HG02852 (cell line): ENCODE measurements around the gene ST6GALNAC6.

Source experiments
- ATAC-seq: cut with Tn5 transposase; IDR thresholded peaks from one replicate; pipeline ENCODE4 v1.9.1; 2021; ENCODE audit warnings: mild to moderate bottlenecking, moderate library complexity; ENCODE audit not compliant: unreplicated experiment

ST6GALNAC6 gene

DNA sequence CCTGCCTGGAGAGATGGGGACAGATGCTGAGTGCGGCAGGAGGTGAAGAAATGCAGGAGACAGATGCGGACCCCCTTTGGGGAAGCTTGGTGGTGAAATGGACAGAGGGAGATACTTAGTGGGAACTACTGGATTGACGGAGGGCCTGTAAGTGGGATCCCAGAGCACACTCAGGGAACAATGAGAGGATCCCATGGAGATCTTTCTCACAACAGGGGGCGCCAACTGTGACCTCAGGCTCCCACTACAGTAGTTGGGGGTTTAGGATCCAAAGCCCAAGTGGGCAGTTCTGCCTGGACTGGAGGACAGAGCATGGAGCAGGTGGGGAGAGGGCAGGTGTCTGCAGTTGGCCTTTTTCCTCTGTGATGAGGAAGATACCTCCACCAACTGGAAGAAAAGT lies 34.8 kb upstream of the ST6GALNAC6 start:
- no peak for ATAC-seq

DNA sequence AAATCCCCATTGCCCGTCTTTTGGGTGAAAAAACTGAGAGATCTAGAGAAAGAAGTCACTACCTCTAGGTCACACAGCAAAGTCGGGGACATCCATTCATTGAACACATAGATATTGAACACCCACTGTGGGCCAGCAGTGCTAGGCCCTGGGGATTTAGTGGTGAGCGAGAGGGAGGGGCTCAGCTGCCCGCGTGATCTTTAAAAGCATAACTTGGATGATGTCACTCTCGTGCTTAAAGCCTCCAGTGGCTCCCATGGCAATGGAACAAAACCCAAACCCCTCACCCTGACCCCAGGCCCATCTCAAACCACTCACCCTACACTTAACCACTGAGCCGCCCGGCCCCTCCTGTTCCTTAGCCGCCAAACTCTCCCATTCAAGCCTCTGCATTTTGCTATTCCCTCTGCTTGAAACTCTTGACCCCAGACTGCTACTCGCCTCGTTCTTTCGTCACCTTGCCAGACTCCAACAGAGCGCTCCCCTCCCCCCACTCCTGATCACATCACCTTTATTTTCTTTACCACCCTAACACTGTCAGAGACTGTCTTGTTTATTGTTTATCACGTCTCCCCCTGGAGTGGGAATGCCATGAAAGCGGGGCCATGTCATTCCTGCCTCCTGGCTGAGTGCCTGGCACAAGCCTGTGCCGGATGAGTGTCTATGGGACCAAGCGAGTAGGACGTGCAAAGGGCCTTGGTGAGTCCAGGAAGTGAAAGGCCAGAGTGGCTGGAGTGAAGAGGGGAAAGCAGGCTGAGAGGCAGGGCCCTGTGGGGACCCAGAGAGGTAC lies 31.9 kb upstream of the ST6GALNAC6 start:
- ATAC-seq, result no peak

DNA sequence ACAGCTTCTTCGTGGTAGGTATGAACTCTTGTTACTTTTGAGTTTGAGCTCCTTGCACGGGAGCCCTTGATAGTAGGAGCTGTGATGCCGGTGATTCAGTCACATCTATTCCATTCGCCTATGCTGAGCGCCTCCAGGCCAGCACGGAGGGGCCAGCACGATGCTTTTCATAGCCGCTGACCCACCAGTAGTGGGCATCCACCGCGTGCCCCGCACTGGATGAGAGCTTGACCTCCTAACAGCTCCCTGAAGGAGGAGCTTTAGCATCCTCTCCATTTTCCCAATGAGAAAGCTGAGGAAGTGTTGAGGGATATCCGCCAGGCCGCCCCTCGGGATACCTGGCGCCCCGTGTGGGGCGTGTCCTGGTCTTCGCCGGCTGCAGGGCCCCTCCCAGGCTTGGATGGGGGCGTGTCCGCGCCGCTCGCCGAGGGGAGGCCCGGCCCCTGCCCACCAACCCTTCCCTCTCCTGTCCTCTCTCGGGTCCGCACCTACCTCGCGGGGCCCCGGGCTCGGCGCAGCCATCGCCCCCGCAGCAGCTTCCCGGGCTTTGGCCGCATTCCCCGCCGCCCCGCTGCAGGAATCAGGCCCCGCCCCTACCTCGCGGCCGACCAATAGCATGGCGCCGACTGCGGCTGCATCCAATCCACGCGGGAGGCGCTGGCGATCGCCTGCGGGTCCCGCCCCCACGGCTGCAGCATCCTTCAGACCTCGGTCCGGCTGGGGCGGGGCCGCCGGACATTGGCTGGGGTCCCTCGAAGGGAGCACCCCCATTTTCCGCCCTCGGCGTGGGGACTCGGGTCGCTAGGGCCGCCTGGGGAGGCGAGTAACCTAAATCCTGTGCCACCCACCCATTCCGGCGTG lies 31.1 kb upstream of the ST6GALNAC6 start, which contains the start of gene PIP5KL1:
Gene PIP5KL1, minus strand, starts transcription at position 547 of the 861 bp plus-strand sequence. Its CDS starts 25 bp downstream, at position 522.
- peak; percentile 83 for ATAC-seq

DNA sequence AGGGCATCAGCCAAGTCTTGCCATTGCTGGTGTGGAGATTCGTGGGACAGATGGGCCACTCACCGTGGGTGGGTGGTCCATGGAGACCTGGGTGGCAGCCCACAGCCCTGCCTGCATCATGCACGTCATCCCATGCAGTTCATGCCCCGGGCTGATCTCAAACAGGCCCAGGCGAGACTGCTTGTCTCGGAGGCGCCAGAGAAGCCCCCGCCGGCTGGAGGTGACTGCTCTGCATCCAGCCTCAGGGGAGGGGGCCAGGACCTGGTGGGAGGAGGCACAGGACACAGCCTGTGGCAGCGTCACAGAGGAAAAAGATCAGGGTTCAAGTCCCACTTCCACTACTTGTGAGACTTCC lies 30.2 kb upstream of the ST6GALNAC6 start:
- ATAC-seq, result no peak

DNA sequence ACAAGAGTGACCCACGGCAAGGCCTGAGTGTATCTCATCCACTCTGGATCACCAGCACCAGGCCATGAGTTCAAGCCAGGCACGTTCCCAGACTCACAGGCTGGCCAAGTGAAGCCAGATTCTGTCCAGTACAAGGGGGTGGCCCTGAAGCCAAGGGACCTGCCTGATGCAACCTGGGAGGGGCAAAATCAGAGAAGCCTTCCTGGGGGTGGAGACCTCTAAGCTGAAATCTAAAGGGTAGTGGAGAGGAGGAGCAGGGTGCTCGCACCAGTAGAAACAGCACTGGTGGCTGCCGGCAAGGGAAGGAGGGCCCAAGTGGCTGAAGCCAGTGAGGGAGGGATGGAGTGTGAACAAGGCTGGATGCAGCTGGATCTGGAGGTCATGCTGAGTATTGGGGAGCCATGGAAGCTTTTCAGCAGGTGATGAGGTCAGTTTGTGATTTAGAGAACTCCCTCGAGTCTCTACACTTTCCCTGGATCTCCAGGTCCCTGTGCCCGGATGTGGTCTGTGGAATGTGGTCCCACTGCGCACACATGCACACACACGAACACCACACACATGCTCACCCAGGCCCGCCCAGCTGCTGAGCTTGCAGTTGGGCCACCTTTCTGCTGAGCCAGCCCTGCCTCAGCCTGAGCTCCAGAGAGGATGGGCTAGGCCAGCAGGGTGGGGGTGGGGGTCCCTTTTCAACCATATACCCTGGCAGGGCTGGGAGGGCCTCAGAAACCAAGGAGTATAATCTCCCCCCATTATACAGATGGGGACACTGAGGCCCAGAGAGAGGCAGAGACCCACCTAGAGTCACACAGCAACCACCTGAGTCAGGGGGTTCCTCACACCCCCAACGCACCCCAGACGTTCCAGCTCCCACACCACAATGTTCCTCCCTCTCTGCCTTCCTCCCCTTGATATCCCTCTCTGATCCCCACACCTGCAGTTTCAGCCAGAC lies 29.5 kb upstream of the ST6GALNAC6 start:
- ATAC-seq, result no peak

DNA sequence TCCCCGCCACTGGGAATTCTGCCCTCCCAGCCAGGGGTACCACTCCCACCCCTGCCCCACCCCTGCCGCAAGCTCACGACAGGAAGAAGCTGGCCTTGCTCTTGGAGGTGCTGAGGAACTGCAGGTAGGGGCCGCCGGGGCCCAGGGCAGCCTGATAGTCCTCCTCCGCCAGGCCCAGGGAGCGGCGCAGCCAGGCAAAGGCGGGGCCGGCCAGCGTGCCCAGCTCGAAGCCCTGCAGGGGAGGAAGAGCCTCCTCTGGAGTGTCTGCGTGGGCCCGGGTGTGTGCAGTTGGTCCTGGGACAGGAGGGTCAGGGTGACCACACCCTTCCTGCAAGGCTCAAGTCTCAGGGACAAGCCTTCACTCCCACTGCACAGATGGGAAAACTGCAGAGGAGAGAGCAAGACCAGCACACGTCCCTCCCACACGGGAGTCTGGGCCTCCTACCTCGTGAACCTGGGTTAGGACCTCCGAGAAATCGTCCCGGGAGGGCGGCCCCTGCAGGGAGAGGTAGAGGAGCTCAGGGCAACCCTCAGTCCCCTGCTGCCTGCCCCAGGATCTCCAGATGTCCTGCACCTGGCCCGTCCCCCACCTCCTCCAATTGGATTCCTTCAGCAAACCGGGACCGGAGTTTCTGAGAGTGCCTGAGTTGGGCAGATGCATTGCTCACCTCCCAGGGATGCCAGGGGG lies 28.7 kb upstream of the ST6GALNAC6 start:
- ATAC-seq, result no peak

DNA sequence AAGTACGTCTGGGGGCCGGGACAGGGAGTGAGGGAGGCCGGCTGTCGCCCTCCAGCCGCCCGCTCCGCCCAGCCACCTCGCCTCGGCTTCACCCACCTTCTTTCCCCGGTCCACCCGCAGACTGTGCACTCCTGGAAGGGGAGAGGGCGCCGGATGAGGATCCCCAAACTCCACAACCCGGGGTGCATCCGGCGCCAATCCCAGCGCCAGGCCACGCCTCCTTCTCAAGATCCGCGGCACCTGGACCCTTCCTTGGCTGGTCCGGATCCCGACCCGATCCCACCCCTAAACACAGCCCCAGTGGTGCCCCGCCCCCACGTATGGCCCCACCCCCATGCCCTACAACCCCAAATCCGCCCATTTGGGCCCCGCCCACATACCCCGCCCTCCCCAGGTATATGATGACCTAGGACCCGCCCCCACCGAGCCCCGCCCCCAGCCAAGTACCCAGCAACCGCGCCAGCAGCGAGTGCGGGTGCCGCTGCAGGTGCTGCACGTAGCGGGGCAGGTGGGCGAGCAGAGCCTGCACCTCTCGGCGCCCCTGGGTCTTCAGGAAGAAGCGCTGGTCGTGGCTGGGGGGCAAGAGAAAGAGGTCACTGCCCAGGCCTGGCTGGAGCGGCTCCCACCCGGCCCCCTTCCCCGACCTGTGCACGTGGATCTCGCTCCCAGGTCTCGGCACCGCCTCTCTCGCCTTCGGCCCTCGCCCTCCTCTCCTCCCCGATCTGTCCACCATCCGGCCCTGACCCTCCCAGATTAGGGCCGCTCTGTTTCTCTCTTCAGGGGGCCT lies 28.0 kb upstream of the ST6GALNAC6 start:
- no peak for ATAC-seq

DNA sequence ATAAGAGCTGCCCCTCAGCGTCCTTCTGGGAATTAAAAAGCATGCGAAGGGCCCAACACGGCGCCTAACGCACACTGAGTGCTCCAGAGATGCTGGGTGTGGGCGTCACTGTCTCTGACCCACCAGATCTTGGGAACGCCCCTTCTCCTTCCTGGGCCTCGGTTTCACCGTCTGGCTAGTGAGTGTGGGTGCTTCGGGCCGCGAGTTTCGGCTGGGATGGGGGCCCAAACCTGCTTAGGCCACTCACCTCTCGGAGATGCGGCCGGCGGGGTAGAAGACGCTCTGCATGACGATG lies 27.4 kb upstream of the ST6GALNAC6 start:
- ATAC-seq, result no peak

DNA sequence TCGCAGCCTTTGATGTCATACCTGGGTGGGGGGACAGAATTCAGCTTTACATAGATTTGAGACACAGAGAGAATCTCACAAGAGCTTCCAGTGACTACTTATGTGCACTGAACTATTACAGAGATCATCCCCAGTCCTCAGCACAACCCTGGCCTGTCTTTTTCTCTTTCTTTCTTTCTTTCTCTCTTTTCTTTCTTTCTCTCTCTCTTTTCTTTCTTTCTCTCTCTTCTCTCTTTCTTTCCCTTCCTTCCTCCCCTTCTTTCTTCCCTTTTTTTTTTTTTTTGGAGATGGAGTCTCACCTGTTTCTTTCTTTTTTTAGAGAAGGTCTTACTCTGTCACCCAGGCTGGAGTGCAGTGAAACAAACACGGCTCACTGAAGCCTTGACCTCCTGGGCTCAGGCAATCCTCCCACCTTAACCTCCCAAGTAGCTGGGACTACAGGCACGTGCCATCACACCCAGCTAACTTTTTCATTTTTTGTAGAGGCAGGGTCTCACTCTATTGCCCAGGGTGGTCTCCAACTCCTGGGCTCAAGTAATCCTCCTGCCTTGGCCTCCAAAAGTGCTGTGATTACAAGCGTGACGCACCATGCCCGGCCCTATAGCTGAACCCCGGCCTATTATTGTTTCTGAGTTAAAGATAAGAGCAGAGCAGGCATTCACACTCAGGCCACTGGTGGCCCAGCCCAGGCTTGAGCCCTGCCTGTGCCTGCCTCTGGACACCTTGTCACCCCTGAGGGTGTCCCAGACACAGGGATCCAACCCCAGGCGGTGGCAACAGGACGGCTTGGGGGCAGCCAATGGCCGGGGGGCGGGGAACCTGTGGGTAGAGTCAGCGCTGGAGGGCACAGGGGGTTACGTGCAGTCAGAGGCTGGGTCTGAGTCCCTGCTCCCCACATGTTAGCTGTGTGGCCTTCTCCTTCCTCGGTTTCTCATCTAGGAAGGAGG lies 26.8 kb upstream of the ST6GALNAC6 start:
- no peak for ATAC-seq

DNA sequence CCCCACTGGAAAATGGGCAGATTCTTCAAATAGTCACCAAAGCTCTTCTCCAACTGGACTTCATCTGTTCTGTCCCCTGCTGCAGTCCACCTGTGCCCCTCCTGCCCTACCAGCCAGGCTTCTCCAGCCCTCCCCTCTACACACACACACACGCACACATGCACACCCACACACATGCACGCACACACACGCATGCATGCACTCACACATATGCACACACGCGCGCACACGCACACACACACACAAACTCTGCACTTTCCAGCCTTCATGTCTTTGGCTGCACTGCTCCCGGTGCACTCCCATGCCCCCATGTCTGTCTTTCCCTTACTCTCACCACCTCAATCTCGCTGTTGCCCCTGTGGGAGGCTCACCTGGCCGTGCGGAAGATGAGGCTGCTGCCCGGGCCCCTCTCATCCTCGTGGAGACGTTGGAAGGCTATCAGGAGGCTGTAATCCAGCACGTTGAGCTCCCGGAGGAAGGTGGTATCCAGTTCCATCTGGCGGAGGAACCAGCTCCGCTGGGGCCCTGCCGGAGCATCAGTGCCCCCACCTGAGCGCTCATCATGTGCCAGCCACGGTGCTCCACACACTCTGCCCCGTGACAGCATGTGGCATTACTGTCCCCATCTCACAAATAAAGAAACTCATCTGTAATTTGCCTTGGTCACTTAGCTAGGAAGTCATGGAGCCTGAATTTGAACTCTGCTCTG lies 25.5 kb upstream of the ST6GALNAC6 start:
- no peak for ATAC-seq

DNA sequence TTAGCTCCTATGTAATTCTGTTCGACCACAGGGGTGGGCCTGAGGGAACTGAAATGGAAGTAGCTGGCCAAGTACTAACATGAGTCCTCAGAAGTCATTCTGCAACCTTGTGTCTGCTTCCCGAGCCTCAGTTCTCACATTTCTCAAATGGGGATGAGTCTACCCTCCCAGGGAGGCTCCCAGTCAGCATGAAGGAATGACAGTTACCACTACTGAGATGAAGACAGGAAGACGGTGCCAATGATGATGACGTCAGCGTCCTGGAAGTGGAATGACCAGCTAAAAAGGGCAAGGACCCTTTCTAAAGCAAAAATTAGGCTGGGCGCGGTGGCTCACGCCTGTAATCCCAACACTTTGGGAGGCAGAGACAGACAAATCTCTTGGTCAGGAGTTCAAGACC lies 24.4 kb upstream of the ST6GALNAC6 start:
- no peak for ATAC-seq

DNA sequence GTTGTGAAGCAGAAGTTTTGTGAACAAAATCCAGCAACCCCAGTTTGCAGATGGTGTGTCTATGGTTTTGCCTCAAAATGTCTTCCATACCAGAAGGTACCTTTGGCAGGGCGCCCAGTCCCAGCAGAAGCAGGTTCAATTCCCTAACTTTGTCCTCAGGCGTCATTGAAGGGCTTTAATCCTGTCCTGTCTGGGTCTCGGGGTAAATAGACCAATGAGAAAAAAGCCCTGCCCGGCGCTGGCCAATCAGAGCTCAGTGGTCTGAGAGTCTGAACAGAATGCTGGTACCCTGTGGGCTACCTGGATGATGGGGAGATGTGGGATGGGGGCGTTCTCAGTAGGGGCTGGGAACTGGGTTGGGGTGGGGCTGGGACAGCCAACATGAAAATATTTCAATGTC lies 23.6 kb upstream of the ST6GALNAC6 start:
- no peak for ATAC-seq

DNA sequence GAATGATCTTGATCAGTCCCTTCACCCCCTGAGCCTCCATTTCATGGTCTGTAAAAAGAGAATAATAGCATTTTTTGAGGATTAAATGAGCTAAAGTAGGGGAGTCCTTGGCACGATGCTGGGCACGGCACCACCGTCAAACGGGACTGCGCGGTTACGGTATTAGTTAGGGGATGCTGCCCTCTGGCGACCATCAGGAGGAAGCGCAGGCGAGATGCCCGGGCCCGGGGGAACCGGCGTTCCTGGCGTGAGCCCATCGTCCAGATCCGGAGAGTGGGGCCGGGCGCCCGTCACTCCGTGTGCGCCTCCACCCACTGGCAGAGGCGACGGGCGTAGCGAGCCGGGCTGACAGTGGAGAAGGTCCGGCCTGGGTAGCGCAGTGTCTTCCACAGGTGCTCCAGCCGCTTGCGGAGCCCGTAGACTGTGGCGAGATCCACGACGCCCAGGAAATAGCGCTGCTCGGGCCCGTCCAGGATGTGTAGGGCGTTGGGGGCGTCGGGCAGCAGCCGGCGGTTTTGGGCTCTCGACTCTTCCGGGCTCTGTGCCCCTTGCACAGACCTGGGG lies 22.2 kb upstream of the ST6GALNAC6 start:
- ATAC-seq, result no peak

DNA sequence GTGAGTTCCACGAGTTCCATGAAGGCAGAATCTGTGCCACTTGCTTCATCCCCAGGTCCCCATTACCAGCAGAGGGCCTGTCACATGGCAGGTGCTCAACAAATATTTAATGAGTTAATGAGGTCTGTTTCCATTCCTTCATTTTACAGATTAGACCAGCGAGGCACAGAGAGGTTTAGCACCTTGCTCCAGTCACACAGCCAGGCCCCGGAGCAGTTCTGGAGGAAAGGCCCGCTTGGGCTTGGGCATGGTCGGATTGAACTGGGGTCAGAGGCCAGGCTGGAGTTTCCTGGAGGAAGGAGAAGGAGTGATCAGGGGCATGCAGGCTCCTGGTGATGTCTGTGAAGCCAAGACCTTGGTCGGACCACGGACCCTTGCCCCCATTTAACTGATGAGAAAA lies 21.4 kb upstream of the ST6GALNAC6 start:
- no peak for ATAC-seq

DNA sequence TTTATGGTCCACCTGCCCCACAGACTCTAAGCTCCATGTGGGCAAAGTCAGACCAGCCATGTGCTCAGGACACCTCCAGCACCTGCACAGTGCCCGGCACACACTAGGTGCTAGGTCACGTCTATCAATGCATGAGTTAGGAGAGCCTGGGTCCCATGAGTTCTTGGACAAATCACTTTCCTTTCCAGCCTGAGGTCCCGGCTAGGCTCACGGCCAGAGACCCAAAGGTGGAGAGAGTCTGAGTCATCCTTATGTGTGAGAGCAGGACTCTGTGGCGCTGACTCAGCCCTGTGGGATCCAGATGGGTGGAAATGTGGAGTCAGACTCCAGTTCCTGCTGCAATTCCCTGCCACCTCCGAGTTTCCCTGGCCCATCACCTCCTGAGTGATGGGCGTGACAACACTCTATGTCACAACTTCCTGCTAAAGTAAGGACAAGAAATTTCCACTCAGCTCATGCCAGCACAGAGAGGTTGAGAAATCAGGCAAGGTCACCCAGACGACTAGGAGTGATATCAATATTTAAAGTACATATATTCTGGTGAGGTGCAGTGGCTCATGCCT lies 19.9 kb upstream of the ST6GALNAC6 start:
- ATAC-seq, result no peak

DNA sequence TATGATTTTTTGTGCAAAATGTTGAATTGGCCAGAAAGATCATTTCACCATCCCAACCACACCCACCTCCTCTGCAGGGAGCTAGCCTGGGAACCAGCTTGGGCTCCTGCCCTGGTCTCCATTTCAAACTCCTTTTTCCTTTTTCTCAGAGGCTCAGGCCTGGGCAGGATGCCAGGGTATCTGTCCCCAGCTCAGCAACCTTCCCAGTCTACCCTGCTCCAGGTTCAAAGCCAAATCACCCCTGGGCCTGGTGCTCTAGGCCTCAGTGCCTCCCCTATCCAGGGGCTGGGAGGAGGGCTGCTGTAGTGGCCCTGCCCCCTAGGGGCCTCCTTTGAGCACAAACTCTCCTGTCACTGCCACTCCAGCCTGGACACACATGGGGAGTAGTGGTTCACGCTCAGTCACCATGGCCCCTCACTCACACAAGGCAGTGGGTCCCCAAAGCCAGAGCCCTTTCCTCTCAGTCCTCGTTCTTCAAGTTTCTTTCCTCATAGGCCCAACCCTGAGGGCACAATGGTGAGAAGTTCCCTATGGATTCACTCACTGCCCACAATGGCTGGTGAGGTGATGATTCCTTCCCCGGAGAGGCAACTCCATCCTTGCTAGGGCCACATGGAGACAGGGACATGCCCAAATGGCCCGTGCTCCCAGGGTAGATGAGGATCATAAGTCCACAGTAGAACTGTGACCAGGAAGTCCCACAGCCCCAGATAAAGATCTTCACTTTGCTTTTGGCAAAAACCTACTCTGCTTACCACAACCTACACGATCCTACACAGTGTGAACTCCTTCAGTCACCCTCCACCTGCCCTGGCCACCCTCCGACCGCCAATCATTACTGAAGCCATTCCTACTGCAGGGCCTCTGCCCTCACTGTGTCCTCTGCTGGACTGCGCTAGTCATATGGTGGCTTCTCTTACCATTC lies 19.0 kb upstream of the ST6GALNAC6 start:
- ATAC-seq, result no peak
